Measurements from ENCODE around the gene CLCN1. TPM values are rescaled to one million over a fixed set of nuclear protein-coding genes. Genes with fewer than 3 reads are reported as not detected.

Gene CLCN1
- total RNA-seq, result not detected in 2 replicates

GRCh38 chr7:143315776-143316175, at the start of gene CLCN1:
TSS of gene CLCN1 (plus strand) at chr7:143316111. CDS start at chr7:143316213, 102 bp downstream.

GRCh38 chr7:143284591-143285469, 31.1 kb upstream of the CLCN1 start, which contains the start of gene TMEM139:
TSS of gene TMEM139 (plus strand) at chr7:143284958. CDS start at chr7:143285958, 1,000 bp downstream.

GRCh38 chr7:143287935-143288826, 27.7 kb upstream of the CLCN1 start, which contains the start of gene CASP2:
TSS of gene CASP2 (plus strand) at chr7:143288351. CDS start at chr7:143288456, 105 bp downstream.

GRCh38 chr7:143362131-143363015, 46.5 kb downstream of the CLCN1 start, which contains the start of gene FAM131B:
TSS of gene FAM131B (minus strand) at chr7:143362713. CDS start at chr7:143362603, 110 bp downstream.

GRCh38 chr7:143380646-143381426, 64.9 kb downstream of the CLCN1 start, which contains the start of gene ZYX:
TSS of gene ZYX (plus strand) at chr7:143381345. CDS start at chr7:143381572, 227 bp downstream.

Small RNA genes lying within 50 kb of the gene (small RNA-seq; reads per million reads assigned to genes)
- gene MIR6892 (0.66 reads per million, percentile 41 among the genes with 10 or more reads in this experiment), gene RN7SL481P (not detected), gene RN7SL535P (not detected)

Other genes with a start within 250 kb of the CLCN1 start
- gene PIP, start 184.0 kb upstream of the CLCN1 start, total RNA-seq, result not detected in 2 replicates
- not detected in 2 replicates for gene TAS2R39, start 132.7 kb upstream of the CLCN1 start, total RNA-seq
- not detected in 2 replicates for gene TAS2R40, start 94.1 kb upstream of the CLCN1 start, total RNA-seq
- gene GSTK1, start 52.7 kb upstream of the CLCN1 start, total RNA-seq, result 60.8 and 77.5 TPM in 2 replicates
- gene TMEM139, start 31.2 kb upstream of the CLCN1 start, total RNA-seq, result not detected in 2 replicates
- 9.9 and 12.3 TPM in 2 replicates for gene CASP2, start 27.8 kb upstream of the CLCN1 start, total RNA-seq
- gene FAM131B, start 46.6 kb downstream of the CLCN1 start, total RNA-seq, result 1.6 and 2.6 TPM in 2 replicates
- 52.5 and 67.6 TPM in 2 replicates for gene ZYX, start 65.2 kb downstream of the CLCN1 start, total RNA-seq
- not detected in 2 replicates for gene EPHA1, start 92.7 kb downstream of the CLCN1 start, total RNA-seq
- not detected in 2 replicates for gene TAS2R60, start 127.3 kb downstream of the CLCN1 start, total RNA-seq
- gene TAS2R41, start 161.8 kb downstream of the CLCN1 start, total RNA-seq, result not detected in 2 replicates

Measured in subcutaneous preadipocyte (primary cell).